Measurements from ENCODE around the gene ADAM33.

The ADAM33 gene

GRCh38 chr20:3658019-3658715, 23.6 kb downstream of the ADAM33 start:
- no peak for DNase-seq (ENCODE audit: low spot score)
- no peak for TF ChIP-seq CTCF (IDR thresholded peaks at IDR 0.05; ENCODE audit: extremely low read depth, missing control alignments)

GRCh38 chr20:3655131-3655405, 26.7 kb downstream of the ADAM33 start:
- no peak for DNase-seq (ENCODE audit: low spot score)
- TF ChIP-seq CTCF (IDR thresholded peaks at IDR 0.05; ENCODE audit: extremely low read depth, missing control alignments), result no peak

GRCh38 chr20:3654326-3655130, 27.3 kb downstream of the ADAM33 start:
- TF ChIP-seq CTCF (IDR thresholded peaks at IDR 0.05; ENCODE audit: extremely low read depth, missing control alignments), result no peak
- no peak for DNase-seq (ENCODE audit: low spot score)

- no peak for DNase-seq (ENCODE audit: low spot score)
- no peak for TF ChIP-seq CTCF (IDR thresholded peaks at IDR 0.05; ENCODE audit: extremely low read depth, missing control alignments)
Observed at GRCh38 chr20:3653921-3654320, 27.9 kb downstream of the ADAM33 start.

- no peak for TF ChIP-seq CTCF (IDR thresholded peaks at IDR 0.05; ENCODE audit: extremely low read depth, missing control alignments)
Observed at GRCh38 chr20:3652676-3653596, 28.9 kb downstream of the ADAM33 start.

GRCh38 chr20:3652221-3652620, 29.6 kb downstream of the ADAM33 start:
- no peak for TF ChIP-seq CTCF (IDR thresholded peaks at IDR 0.05; ENCODE audit: extremely low read depth, missing control alignments)
- no peak for DNase-seq (ENCODE audit: low spot score)

More at GRCh38 chr20:3652676-3653596, 28.9 kb downstream of the ADAM33 start:
- DNase-seq (ENCODE audit: low spot score), result no peak
